ENCODE results near the gene ANKRD55.
"Not testable (repeated sequence)": the region's sequence is repeated elsewhere in the genome, so short reads cannot be mapped to it uniquely, and the experiment has no call there.

ANKRD55 gene

DNA sequence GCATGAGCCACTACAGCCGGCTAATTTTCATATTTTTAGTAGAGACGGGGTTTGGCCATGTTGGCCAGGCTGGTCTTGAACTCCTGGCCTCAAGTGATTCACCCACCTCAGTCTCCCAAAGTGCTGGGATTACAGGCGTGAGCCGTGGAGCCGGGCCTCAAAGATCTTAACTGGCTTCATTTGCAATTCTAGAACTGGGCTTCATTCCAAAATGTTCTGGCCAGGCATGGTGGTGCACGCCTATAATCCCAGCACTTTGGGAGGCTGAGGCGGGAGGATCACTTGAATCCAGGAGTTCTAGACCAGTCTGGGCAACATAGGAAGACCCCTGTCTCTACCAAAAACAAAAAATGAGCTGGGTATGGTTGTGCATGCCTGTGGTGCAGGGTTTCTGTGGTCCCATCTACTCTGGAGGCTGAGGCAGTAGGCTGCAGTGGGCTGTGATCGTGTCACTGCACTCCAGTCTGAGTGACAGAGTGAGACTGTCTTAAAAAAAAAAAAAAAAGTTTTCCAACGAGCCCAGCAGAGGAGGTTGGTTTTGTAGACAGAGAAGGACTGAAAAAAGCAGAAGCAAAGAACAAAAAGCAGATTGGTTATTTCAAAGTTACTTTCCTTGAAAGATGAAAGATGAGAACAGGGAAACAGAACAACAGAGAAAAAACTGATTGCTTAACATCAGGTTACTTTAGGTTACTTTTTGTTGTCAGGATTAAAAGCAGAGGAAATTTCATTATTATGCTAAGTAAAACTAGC is 78.2 kb downstream of the ANKRD55 start:
- no peak for TF ChIP-seq JUND (IDR thresholded peaks at IDR 0.05; ENCODE audit: low read depth)
- DNase-seq (ENCODE audit: low read depth in 1 of 2, low spot score in 1 of 2): no peak
- in situ Hi-C loops (cut with HindIII; ENCODE audit: low pct_unique_long_range_greater_than_20kb, low sequenced_read_pairs): no loop called here

DNA sequence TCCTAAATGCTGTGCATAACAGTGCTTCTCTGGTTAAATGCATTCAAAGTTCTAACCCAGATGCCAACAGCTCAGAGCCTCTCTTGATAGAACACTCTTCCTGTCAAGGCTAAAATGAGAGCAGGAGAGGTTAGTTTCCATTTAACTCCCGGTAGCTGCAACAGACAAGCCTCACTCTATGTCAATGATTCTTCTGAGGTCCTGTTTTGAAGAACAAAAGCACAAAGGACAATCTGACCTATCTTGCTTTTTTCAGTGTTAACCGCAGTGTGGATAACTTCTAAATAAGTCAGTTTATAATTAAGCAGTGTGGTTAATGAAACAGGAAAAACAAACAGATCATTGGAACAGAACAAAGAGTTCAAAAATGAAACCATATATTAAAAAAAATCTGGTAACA is 80.7 kb downstream of the ANKRD55 start:
- no peak for DNase-seq (ENCODE audit: low read depth in 1 of 2, low spot score in 1 of 2)
- in situ Hi-C loops (cut with HindIII; ENCODE audit: low pct_unique_long_range_greater_than_20kb, low sequenced_read_pairs): no loop called here
- no peak for TF ChIP-seq JUND (IDR thresholded peaks at IDR 0.05; ENCODE audit: low read depth)

DNA sequence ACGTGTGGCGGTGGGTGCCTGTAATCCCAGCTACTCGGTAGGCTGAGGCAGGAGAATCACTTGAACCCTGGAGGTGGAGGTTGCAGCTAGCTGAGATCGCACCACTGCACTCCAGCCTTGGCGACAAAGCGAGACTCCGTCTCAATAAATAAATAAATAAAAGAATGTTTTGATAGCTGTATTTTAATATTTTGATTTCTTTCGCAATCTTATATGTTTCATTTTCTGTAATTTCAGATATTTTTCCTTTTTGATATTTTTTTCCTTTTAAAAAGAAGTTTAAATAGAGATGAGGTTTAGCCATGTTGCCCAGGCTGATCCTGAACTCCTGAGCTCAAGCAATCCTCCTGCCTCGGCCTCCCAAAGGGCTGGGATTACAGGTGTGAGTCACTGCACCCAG is 82.4 kb downstream of the ANKRD55 start:
- in situ Hi-C loops (cut with HindIII; ENCODE audit: low pct_unique_long_range_greater_than_20kb, low sequenced_read_pairs); DNase-seq (ENCODE audit: low read depth in 1 of 2, low spot score in 1 of 2): not testable (repeated sequence)

- DNase-seq (ENCODE audit: low read depth in 1 of 2, low spot score in 1 of 2): no peak
- in situ Hi-C loops (cut with HindIII; ENCODE audit: low pct_unique_long_range_greater_than_20kb, low sequenced_read_pairs): no loop called here
Measured at GRCh38 chr5:56148453-56148971, 84.6 kb downstream of the ANKRD55 start.

DNA sequence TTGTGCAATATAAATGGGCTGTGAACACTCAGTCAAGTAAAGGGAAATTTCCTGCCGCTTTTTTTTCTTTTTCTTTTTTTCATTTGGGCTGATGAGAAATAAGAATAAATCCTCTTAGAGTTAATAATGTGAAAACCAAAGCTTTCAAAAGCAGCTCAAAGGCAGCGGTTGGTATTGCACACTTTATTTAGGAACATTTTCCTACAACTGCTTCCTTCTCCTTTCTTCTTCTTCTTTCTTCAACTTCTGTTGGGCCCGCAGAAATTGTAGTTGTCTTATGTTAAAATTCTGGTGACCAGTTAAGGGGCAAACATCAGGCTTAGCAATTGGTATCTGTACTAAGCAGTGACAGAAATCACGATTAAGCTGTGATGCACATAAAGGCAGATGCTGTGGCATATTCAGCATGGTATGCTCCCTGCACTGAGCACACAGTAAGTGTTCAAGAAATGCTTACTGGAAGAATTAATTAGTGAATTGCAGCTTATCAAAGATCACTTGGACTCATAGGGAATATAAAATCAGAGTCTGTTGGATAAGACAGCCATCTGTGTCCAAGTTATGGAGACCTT is 85.4 kb downstream of the ANKRD55 start:
- no peak for TF ChIP-seq JUND (IDR thresholded peaks at IDR 0.05; ENCODE audit: low read depth)
- DNase-seq (ENCODE audit: low read depth in 1 of 2, low spot score in 1 of 2): no peak
- in situ Hi-C loops (cut with HindIII; ENCODE audit: low pct_unique_long_range_greater_than_20kb, low sequenced_read_pairs): no loop called here

More at GRCh38 chr5:56148453-56148971, 84.6 kb downstream of the ANKRD55 start:
- TF ChIP-seq JUND (IDR thresholded peaks at IDR 0.05; ENCODE audit: low read depth): no peak

DNA sequence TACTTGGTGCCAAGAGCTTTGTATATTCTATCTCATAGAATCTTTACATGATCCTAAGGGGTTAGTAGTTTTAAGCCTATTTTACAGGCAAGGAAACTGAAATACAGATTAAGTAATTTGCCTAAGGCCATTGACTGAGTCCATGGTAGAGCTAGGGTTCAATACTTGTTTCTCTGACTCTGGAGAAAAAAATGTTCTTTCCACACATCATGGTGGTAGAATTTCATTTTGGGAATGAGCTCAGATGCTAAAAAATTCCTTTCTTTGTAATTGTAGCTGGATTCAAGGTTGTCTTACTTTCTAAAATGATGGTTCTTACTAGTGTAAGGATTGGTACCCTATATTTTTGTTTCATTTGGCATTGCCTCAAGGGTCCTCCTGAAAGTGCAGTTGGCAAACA is 86.0 kb downstream of the ANKRD55 start:
- TF ChIP-seq JUND (IDR thresholded peaks at IDR 0.05; ENCODE audit: low read depth): no peak
- in situ Hi-C loops (cut with HindIII; ENCODE audit: low pct_unique_long_range_greater_than_20kb, low sequenced_read_pairs): no loop called here
- DNase-seq (ENCODE audit: low read depth in 1 of 2, low spot score in 1 of 2): no peak

DNA sequence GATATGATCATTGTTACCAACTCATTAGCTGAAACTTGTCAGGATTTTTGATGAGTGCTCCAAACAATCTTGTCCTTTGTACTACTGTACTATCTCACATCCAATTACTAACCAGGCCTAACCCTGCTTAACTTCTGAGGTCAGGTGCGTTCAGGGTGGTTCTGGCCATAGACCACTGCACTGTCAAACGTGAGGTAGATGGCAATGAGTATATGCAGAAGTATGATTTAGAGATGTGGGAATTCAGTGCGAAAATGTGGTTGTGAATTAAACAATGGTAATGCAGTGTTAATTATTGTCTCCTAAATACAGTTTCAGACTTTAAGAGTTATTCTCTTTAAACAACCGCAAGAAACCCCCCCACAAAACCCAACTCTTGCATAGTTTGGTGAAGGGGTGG is 86.5 kb downstream of the ANKRD55 start:
- TF ChIP-seq JUND (IDR thresholded peaks at IDR 0.05; ENCODE audit: low read depth): no peak
- DNase-seq (ENCODE audit: low read depth in 1 of 2, low spot score in 1 of 2): no peak
- in situ Hi-C loops (cut with HindIII; ENCODE audit: low pct_unique_long_range_greater_than_20kb, low sequenced_read_pairs): no loop called here

- TF ChIP-seq JUND (IDR thresholded peaks at IDR 0.05; ENCODE audit: low read depth): no peak
- no peak for DNase-seq (ENCODE audit: low read depth in 1 of 2, low spot score in 1 of 2)
- in situ Hi-C loops (cut with HindIII; ENCODE audit: low pct_unique_long_range_greater_than_20kb, low sequenced_read_pairs): no loop called here
Measured at GRCh38 chr5:56145511-56145910, 87.6 kb downstream of the ANKRD55 start.

DNA sequence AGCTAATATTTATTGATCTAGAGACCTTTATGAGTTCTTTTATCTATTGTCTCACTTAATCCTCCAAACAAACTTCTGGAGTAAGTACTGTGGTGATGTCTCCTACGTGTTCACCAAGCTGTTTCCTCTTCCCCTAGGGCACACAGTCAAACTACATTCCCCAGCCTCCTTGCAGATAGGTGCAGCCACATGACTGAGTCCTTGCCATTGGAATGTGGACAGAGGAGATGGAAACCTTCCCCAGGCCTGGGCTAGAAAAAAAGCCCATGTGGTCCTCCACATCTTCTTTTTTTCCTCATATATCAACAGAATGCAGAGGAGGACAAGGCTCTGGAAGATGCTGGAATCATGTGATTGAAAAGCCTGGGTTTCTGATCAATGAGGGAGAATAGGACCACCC is 88.0 kb downstream of the ANKRD55 start:
- in situ Hi-C loops (cut with HindIII; ENCODE audit: low pct_unique_long_range_greater_than_20kb, low sequenced_read_pairs): no loop called here
- no peak for TF ChIP-seq JUND (IDR thresholded peaks at IDR 0.05; ENCODE audit: low read depth)
- DNase-seq (ENCODE audit: low read depth in 1 of 2, low spot score in 1 of 2): peak; percentile 38 to 80

GRCh38 chr5:56144211-56144610 is 88.9 kb downstream of the ANKRD55 start:
- no peak for DNase-seq (ENCODE audit: low read depth in 1 of 2, low spot score in 1 of 2)
- in situ Hi-C loops (cut with HindIII; ENCODE audit: low pct_unique_long_range_greater_than_20kb, low sequenced_read_pairs): no loop called here
- TF ChIP-seq JUND (IDR thresholded peaks at IDR 0.05; ENCODE audit: low read depth): no peak

DNA sequence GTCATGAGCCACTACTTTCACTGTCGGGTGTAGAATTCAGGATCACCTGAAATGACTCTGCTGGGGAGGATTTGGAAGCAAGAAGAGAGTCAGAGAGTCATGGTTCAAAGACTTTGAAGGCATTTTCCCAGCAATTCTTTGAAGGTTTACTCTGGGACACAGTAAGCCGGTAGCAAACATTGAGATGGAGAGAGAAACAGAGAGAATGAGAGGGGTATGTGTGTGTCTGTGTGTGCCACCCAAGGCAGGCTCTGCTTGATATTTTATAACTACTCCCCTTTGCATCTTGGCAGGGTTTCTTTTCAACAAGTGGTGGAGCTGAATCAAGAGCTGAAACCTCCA is 89.8 kb downstream of the ANKRD55 start:
- in situ Hi-C loops (cut with HindIII; ENCODE audit: low pct_unique_long_range_greater_than_20kb, low sequenced_read_pairs): no loop called here
- DNase-seq (ENCODE audit: low read depth in 1 of 2, low spot score in 1 of 2): no peak
- TF ChIP-seq JUND (IDR thresholded peaks at IDR 0.05; ENCODE audit: low read depth): no peak

- peak in 1 of 2 experiments; percentile 27 for DNase-seq (ENCODE audit: low read depth in 1 of 2, low spot score in 1 of 2)
- in situ Hi-C loops (cut with HindIII; ENCODE audit: low pct_unique_long_range_greater_than_20kb, low sequenced_read_pairs): no loop called here
- TF ChIP-seq JUND (IDR thresholded peaks at IDR 0.05; ENCODE audit: low read depth): no peak
Measured at GRCh38 chr5:56142614-56143372, 90.3 kb downstream of the ANKRD55 start.

GRCh38 chr5:56142233-56142613 is 90.9 kb downstream of the ANKRD55 start:
- in situ Hi-C loops (cut with HindIII; ENCODE audit: low pct_unique_long_range_greater_than_20kb, low sequenced_read_pairs): no loop called here
- no peak for TF ChIP-seq JUND (IDR thresholded peaks at IDR 0.05; ENCODE audit: low read depth)
- DNase-seq (ENCODE audit: low read depth in 1 of 2, low spot score in 1 of 2): no peak
